MM.1S (cell line): ENCODE measurements around the gene EIF6.

Experiments
- EZH2phosphoT487 ChIP-seq: fragments of 300-600 bp; sonication (generic); IDR thresholded peaks from 2 replicates; pipeline ENCODE4 v1.6.1; 2018; ENCODE audit warnings: antibody characterized with exemption, low read length
- TF ChIP-seq, protein P1 (sequence below): fragments of 300-600 bp; sonication (generic); IDR thresholded peaks from 2 replicates; pipeline ENCODE4 v1.5.1; 2016; ENCODE audit warnings: antibody characterized with exemption, low read length, mixed read lengths

DNA sequence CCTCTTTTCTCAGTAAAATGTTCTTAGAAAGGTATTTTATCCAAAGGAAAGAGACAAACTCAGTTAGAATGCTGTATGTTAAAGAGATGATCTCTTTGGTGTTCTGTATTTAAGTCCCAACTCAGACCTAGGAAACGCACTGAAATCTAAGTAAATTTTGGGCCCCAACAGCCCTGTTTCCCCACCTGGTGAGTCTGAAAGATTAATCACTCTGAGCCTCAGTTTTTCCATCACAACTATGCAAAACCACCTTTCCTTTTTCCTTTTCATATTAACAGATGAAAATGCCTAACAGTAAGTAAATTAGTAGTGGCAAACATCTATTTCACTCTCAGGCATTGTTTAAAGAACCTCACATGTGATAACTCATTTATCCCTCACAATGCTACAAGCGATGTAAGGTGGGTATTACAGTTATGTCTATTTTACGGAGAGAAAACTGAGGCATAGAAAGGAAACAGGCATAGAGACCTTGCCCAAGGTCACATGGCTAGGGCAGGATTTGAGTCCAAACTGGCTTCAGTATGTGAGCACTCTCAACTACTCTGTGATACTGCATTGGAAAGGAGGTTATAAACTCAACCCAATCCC is 43.6 kb upstream of the EIF6 start:
- TF ChIP-seq, protein P1, sequence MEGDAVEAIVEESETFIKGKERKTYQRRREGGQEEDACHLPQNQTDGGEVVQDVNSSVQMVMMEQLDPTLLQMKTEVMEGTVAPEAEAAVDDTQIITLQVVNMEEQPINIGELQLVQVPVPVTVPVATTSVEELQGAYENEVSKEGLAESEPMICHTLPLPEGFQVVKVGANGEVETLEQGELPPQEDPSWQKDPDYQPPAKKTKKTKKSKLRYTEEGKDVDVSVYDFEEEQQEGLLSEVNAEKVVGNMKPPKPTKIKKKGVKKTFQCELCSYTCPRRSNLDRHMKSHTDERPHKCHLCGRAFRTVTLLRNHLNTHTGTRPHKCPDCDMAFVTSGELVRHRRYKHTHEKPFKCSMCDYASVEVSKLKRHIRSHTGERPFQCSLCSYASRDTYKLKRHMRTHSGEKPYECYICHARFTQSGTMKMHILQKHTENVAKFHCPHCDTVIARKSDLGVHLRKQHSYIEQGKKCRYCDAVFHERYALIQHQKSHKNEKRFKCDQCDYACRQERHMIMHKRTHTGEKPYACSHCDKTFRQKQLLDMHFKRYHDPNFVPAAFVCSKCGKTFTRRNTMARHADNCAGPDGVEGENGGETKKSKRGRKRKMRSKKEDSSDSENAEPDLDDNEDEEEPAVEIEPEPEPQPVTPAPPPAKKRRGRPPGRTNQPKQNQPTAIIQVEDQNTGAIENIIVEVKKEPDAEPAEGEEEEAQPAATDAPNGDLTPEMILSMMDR = no peak
- no peak for TF ChIP-seq EZH2phosphoT487
